HepG2 (cell line): ENCODE measurements around the gene PLXDC2.

Source experiments
- SP1 ChIP-seq, 2 experiments: fragments of 450-650 bp in 1 of 2; sonication (generic) in 1 of 2; formaldehyde crosslinking in 1 of 2; IDR thresholded peaks; 2 replicates each; pipeline versions ENCODE4 v1.4.0 to v1.6.1; 2016 to 2020; ENCODE audit warnings: missing genetic modification reagents in 1 of 2
- ZFP36 ChIP-seq: fragments of 150-350 bp; IDR thresholded peaks from 2 replicates; pipeline ENCODE4 v1.6.1; 2018; ENCODE audit warnings: borderline replicate concordance, low read length, low read depth; ENCODE audit not compliant: partially characterized antibody
- TF ChIP-seq, protein P1 (sequence below): sonication (generic); formaldehyde crosslinking; IDR thresholded peaks from 2 replicates; pipeline ENCODE4 v1.5.0; 2020; ENCODE audit warnings: mild to moderate bottlenecking, missing genetic modification reagents, moderate library complexity

DNA sequence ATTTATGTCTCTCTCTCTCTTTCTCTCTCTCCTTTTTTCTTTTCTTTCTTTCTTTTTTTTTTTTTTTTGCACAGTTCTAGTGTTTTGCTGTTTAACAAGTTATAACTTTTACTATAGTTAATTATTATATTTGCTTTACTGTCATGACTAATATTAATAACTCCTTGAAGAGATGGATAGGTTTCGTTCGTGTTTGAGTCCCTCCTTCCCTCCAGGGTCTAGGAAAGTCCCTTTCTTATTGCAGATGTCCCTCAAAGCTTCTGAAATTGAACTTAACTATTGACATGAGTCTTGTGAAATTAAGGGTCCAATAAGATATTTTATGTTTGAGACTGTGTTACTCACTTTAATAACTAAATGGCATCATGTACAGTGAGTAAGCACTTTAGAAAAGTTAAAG is 131.4 kb downstream of the PLXDC2 start:
- TF ChIP-seq ZFP36 (no peak), SP1 (IDR thresholded peaks at IDR 0.05) (no peak), SP1 (CRISPR knock-in tag; IDR thresholded peaks at IDR 0.05) (no peak)
- TF ChIP-seq, protein P1, sequence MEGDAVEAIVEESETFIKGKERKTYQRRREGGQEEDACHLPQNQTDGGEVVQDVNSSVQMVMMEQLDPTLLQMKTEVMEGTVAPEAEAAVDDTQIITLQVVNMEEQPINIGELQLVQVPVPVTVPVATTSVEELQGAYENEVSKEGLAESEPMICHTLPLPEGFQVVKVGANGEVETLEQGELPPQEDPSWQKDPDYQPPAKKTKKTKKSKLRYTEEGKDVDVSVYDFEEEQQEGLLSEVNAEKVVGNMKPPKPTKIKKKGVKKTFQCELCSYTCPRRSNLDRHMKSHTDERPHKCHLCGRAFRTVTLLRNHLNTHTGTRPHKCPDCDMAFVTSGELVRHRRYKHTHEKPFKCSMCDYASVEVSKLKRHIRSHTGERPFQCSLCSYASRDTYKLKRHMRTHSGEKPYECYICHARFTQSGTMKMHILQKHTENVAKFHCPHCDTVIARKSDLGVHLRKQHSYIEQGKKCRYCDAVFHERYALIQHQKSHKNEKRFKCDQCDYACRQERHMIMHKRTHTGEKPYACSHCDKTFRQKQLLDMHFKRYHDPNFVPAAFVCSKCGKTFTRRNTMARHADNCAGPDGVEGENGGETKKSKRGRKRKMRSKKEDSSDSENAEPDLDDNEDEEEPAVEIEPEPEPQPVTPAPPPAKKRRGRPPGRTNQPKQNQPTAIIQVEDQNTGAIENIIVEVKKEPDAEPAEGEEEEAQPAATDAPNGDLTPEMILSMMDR, result no peak
